ENCODE data around the gene SHROOM3.

DNA sequence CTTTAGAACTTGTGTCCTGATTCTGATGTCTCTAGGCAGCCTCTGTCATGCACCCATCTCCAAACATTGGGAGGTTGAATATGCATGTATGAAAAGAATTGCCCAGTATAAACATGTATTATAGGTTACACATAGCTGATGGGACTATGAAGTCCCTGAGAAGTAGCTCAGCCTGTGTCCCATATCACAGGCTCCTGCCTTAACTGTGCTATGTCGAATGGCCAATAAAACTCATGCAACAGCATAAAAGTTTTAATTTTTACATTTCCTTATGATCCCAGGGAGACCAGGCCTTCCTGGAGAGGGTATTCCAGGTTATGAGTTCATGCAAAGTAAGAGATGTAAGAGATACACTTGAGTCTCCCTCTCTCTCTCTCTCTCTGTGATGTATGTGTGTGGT, 217.4 kb downstream of the SHROOM3 start:
- no peak for TF ChIP-seq SUZ12 (IDR thresholded peaks at IDR 0.05)
- TF ChIP-seq FOXM1 (IDR thresholded peaks at IDR 0.05; ENCODE audit: borderline replicate concordance) = no peak
- TF ChIP-seq BHLHE40 (IDR thresholded peaks at IDR 0.05; ENCODE audit: borderline replicate concordance) = no peak
- TF ChIP-seq LEF1 (IDR thresholded peaks at IDR 0.05; ENCODE audit: borderline replicate concordance) = no peak
